ENCODE results near the gene ITPR2. TPM values are rescaled to one million over a fixed set of nuclear protein-coding genes. Genes with fewer than 3 reads are reported as not detected.

Gene ITPR2
- polyA plus RNA-seq, 1 experiment, result 3.4 TPM

DNA sequence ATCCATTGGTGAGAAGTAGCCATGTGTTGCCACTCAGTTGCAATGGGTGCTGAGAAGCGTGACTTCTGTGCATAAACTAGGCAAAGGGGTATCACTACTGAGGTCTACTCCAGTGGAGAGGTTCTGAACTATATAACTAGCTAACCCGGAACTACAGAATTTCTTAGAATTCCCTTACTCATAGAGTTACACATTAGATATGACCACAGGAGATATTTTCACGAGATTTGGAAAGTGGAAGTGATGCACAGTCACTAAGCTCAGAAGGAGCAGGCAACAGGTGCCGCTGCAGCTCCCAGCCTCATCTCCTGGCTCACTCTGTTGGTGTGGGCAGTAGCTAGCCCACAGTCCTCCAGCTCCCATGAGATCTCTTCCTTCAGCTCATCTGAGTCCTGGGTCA, 501.0 kb downstream of the ITPR2 start:
- H3K27me3 ChIP-seq (ENCODE audit: control insufficient read depth, insufficient read depth, low read length), result no peaks in the 10 kb centered on the region
- no peak for DNase-seq (ENCODE audit: low read depth, low spot score)
- TF ChIP-seq, protein P1, sequence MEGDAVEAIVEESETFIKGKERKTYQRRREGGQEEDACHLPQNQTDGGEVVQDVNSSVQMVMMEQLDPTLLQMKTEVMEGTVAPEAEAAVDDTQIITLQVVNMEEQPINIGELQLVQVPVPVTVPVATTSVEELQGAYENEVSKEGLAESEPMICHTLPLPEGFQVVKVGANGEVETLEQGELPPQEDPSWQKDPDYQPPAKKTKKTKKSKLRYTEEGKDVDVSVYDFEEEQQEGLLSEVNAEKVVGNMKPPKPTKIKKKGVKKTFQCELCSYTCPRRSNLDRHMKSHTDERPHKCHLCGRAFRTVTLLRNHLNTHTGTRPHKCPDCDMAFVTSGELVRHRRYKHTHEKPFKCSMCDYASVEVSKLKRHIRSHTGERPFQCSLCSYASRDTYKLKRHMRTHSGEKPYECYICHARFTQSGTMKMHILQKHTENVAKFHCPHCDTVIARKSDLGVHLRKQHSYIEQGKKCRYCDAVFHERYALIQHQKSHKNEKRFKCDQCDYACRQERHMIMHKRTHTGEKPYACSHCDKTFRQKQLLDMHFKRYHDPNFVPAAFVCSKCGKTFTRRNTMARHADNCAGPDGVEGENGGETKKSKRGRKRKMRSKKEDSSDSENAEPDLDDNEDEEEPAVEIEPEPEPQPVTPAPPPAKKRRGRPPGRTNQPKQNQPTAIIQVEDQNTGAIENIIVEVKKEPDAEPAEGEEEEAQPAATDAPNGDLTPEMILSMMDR (IDR thresholded peaks at IDR 0.05; ENCODE audit: low read depth, low read length), result no peak
- no peak overlapping the region for H3K4me3 ChIP-seq (ENCODE audit: low read depth, low read length)
- no peaks in the 10 kb centered on the region for H3K9me3 ChIP-seq (ENCODE audit: control insufficient read depth, insufficient read depth, low read length)
- POLR2A ChIA-PET, result no interaction called here
- CTCF ChIA-PET, result no interaction called here
- no peak overlapping the region for H3K27ac ChIP-seq (ENCODE audit: low read depth, low read length)

DNA sequence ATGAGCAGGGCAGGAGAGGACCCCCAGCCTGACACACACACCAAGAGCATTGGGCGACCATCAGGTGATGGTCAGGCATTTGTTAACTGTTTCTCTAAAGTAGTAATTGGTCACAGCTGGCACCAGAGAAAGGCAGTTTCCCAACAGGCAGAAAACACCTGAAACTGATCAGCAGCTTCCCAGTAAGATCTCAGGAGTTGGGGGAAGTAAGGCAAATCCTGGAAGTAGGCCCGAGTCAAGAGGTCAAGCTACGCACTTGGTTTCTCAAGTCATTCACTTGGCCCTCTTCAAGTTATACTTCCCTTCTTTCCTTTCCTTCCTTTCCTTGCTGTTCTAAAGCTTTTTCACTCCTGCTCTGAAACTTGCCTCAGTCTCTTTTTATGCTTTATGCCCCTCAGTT, 501.9 kb downstream of the ITPR2 start:
- POLR2A ChIA-PET, result no interaction called here

DNA sequence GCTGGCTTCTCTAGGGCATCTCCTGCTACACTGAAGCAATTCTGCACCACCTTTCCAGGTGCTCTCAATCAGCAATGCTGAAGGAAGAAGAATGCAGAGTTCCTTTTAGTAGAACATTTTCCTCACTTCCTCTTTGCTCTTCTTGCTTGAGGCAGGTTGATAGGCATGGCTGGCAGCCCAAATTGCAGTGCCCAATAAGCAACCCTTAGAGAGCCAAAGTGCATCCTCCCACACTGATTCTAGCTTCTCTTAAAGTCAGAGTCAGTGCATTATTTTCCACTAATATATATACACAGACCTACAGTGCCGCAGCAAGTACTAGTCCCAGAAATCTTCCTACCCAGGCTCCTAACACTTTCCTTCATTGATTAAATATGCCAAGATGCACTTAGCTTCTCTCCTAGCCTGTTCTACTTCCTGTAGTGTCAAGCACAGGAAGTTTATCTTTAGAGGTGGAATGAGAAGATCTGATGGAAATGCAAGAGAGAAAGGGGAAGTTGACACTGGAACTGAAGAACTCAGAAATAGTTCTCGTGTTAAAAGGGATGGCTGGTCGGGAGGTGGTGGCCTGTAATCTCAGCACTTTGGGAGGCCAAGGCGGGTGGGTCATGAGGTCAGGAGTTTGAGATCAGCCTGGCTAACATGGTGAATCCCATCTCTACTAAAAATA, 504.9 kb downstream of the ITPR2 start:
- Histone ChIP-seq H3K9me3 (ENCODE audit: control insufficient read depth, insufficient read depth, low read length) (no peaks in the 10 kb centered on the region), H3K4me3 (ENCODE audit: low read depth, low read length) (no peak overlapping the region), H3K27ac (ENCODE audit: low read depth, low read length) (no peak overlapping the region), H3K27me3 (ENCODE audit: control insufficient read depth, insufficient read depth, low read length) (no peaks in the 10 kb centered on the region)
- ChIA-PET POLR2A (no interaction called here), CTCF (no interaction called here)
- TF ChIP-seq, protein P1 (IDR thresholded peaks at IDR 0.05; ENCODE audit: low read depth, low read length), result no peak
- no peak for DNase-seq (ENCODE audit: low read depth, low spot score)

More for the DNA sequence above, 501.9 kb downstream of the ITPR2 start:
- Histone ChIP-seq H3K9me3 (ENCODE audit: control insufficient read depth, insufficient read depth, low read length) (no peaks in the 10 kb centered on the region), H3K4me3 (ENCODE audit: low read depth, low read length) (no peak overlapping the region), H3K27ac (ENCODE audit: low read depth, low read length) (no peak overlapping the region), H3K27me3 (ENCODE audit: control insufficient read depth, insufficient read depth, low read length) (no peaks in the 10 kb centered on the region)
- DNase-seq (ENCODE audit: low read depth, low spot score), result no peak
- CTCF ChIA-PET, result no interaction called here
- TF ChIP-seq, protein P1 (IDR thresholded peaks at IDR 0.05; ENCODE audit: low read depth, low read length), result no peak

DNA sequence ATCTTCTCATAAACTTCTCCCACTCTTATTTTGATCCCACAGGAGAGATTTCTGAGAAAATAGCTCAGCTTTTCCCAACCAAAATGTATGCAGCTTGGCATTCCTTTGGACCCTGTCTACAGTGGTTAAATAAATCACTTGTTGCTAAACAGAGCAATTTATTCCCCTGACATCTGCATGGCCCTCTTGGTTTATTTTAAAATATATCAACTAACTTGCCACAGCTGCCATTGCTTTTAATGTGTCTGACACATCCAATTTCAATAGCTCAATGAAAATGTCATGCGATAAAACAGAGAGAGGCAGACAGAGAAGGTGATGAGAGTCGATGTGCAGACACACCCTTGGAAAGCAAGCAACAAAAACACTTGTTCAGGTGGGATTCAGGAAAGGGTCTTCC, 509.3 kb downstream of the ITPR2 start:
- POLR2A ChIA-PET, result no interaction called here
- DNase-seq (ENCODE audit: low read depth, low spot score), result no peak

DNA sequence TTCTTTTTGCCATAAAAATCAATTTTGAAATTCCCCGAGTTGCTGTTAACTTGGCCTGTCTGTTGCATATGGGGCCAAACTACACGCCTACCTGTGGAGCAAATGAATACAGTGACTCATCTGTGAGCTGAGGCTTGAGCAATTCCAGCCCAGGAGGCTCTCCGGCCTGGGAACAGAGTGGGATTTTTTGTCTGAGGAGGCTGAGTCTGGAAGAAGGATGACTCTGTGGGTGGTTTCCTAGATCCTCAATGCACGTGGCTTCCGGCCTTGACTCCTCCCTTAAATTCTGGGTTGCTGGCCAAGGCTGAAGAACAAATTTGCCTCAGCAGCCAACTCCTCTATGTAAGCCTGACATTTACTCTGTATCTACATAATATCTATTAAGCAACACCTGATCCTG, 513.5 kb downstream of the ITPR2 start:
- TF ChIP-seq, protein P1 (IDR thresholded peaks at IDR 0.05; ENCODE audit: low read depth, low read length), result no peak
- Histone ChIP-seq H3K9me3 (ENCODE audit: control insufficient read depth, insufficient read depth, low read length) (peaks cover 10% of the 10 kb centered on the region), H3K27me3 (ENCODE audit: control insufficient read depth, insufficient read depth, low read length) (no peaks in the 10 kb centered on the region), H3K4me3 (ENCODE audit: low read depth, low read length) (no peak overlapping the region), H3K27ac (ENCODE audit: low read depth, low read length) (no peak overlapping the region)
- ChIA-PET POLR2A (no interaction called here), CTCF (no interaction called here)
- DNase-seq (ENCODE audit: low read depth, low spot score), result peak; percentile 81

More for the DNA sequence above, 509.3 kb downstream of the ITPR2 start:
- TF ChIP-seq, protein P1 (IDR thresholded peaks at IDR 0.05; ENCODE audit: low read depth, low read length), result no peak
- Histone ChIP-seq H3K9me3 (ENCODE audit: control insufficient read depth, insufficient read depth, low read length) (no peaks in the 10 kb centered on the region), H3K27ac (ENCODE audit: low read depth, low read length) (no peak overlapping the region), H3K4me3 (ENCODE audit: low read depth, low read length) (no peak overlapping the region), H3K27me3 (ENCODE audit: control insufficient read depth, insufficient read depth, low read length) (no peaks in the 10 kb centered on the region)
- CTCF ChIA-PET, result interaction anchor here (0.6 kb wide), 1 partner anchor 290 kb away, joined by 3 read pairs; no protein-coding TSS in a partner anchor
